HG02571 (cell line): ENCODE measurements around the gene TNFRSF18.

ENCODE experiments used
- ATAC-seq: cut with Tn5 transposase; IDR thresholded peaks from one replicate; pipeline ENCODE4 v1.9.1; 2021; ENCODE audit warnings: mild to moderate bottlenecking, moderate library complexity; ENCODE audit not compliant: unreplicated experiment

TNFRSF18 gene

GRCh38 chr1:1167841-1168450, 38.4 kb downstream of the TNFRSF18 start:
- no peak for ATAC-seq

GRCh38 chr1:1167398-1167821, 39.0 kb downstream of the TNFRSF18 start:
- no peak for ATAC-seq

GRCh38 chr1:1166642-1167397, 39.6 kb downstream of the TNFRSF18 start:
- ATAC-seq = no peak

GRCh38 chr1:1165900-1166421, 40.4 kb downstream of the TNFRSF18 start:
- ATAC-seq = no peak

GRCh38 chr1:1165485-1165884, 40.9 kb downstream of the TNFRSF18 start:
- no peak for ATAC-seq

GRCh38 chr1:1164701-1165451, 41.5 kb downstream of the TNFRSF18 start:
- ATAC-seq = no peak

- ATAC-seq = no peak
These were observed 42.1 kb downstream of the TNFRSF18 start for GRCh38 chr1:1164361-1164700.

- no peak for ATAC-seq
These were observed 42.8 kb downstream of the TNFRSF18 start for GRCh38 chr1:1163538-1164070.

GRCh38 chr1:1162597-1163537, 43.5 kb downstream of the TNFRSF18 start:
- ATAC-seq = no peak

- ATAC-seq = no peak
These were observed 44.7 kb downstream of the TNFRSF18 start for GRCh38 chr1:1161683-1162079.

GRCh38 chr1:1161078-1161682, 45.2 kb downstream of the TNFRSF18 start:
- no peak for ATAC-seq

GRCh38 chr1:1160281-1160930, 46.0 kb downstream of the TNFRSF18 start:
- ATAC-seq = no peak

- no peak for ATAC-seq
These were observed 48.3 kb downstream of the TNFRSF18 start for GRCh38 chr1:1157914-1158710.

GRCh38 chr1:1157426-1157913, 48.9 kb downstream of the TNFRSF18 start:
- ATAC-seq = no peak

GRCh38 chr1:1157033-1157365, 49.4 kb downstream of the TNFRSF18 start:
- ATAC-seq = no peak

GRCh38 chr1:1156140-1157032, 50.0 kb downstream of the TNFRSF18 start:
- no peak for ATAC-seq

GRCh38 chr1:1155258-1155657, 51.1 kb downstream of the TNFRSF18 start:
- ATAC-seq = no peak

- ATAC-seq = no peak
These were observed 52.5 kb downstream of the TNFRSF18 start for GRCh38 chr1:1153874-1154273.
